Measurements from ENCODE around the gene SYNGAP1.

DNA sequence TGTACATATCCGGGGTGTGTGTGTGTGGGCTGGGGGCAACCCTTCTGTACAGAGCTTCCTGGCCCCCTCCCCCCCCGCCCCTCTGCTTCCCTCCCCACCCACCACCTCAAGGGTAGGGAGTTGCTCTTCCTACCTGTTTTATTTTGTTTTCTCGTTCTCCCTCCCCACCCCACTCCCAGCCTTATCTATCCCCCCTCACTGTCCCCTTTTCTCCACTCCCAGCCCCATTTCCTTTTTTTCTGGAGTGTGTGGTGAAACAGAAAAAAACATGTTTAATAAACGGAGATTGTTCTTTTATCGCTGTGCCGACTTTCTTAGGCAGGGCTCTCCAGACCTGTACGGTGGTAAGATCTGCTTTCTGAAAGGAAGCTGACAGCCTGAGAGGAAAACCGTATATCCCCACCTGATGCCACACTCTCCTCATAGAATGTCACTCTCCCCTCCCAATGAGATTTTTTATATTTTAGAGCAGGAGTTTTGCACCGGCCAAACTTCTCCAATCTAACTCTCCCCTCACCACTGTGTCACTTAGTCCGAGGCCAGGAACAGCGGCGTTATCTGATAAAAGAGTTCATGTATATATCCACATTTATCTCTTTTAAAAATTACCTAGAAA lies 33.6 kb downstream of the SYNGAP1 start:
- TF ChIP-seq, protein P1, sequence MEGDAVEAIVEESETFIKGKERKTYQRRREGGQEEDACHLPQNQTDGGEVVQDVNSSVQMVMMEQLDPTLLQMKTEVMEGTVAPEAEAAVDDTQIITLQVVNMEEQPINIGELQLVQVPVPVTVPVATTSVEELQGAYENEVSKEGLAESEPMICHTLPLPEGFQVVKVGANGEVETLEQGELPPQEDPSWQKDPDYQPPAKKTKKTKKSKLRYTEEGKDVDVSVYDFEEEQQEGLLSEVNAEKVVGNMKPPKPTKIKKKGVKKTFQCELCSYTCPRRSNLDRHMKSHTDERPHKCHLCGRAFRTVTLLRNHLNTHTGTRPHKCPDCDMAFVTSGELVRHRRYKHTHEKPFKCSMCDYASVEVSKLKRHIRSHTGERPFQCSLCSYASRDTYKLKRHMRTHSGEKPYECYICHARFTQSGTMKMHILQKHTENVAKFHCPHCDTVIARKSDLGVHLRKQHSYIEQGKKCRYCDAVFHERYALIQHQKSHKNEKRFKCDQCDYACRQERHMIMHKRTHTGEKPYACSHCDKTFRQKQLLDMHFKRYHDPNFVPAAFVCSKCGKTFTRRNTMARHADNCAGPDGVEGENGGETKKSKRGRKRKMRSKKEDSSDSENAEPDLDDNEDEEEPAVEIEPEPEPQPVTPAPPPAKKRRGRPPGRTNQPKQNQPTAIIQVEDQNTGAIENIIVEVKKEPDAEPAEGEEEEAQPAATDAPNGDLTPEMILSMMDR (conservative IDR thresholded peaks at IDR 0.05; ENCODE audit: low read depth, low read length): no peak
- TF ChIP-seq RAD21 (IDR thresholded peaks at IDR 0.05; ENCODE audit: low read length): no peak
- TF ChIP-seq MAFK (IDR thresholded peaks at IDR 0.05; ENCODE audit: low read depth, low read length): no peak
- no peak; the same call in 1 of the 2 replicates for TF ChIP-seq MAZ (IDR thresholded peaks at IDR 0.05; ENCODE audit: borderline replicate concordance, low read depth, low read length)
- no peak for TF ChIP-seq POLR2A (IDR thresholded peaks at IDR 0.05; ENCODE audit: low read depth, low read length)
- TF ChIP-seq CHD1 (IDR thresholded peaks at IDR 0.05; ENCODE audit: low read depth, low read length): no peak
- TF ChIP-seq RFX5 (IDR thresholded peaks at IDR 0.05; ENCODE audit: low read depth, low read length): no peak
- no peak for TF ChIP-seq NFE2L2 (IDR thresholded peaks at IDR 0.05; ENCODE audit: low read depth, low read length)
- no peak for TF ChIP-seq BHLHE40 (IDR thresholded peaks at IDR 0.05; ENCODE audit: low read depth, low read length)
- TF ChIP-seq USF2 (IDR thresholded peaks at IDR 0.05; ENCODE audit: low read depth, low read length): no peak
- no peak for TF ChIP-seq ELK1 (IDR thresholded peaks at IDR 0.05; ENCODE audit: borderline replicate concordance, low read depth, low read length)
- no peak for TF ChIP-seq RCOR1 (IDR thresholded peaks at IDR 0.05; ENCODE audit: insufficient replicate concordance, low read length)
- no peak for TF ChIP-seq SMC3 (IDR thresholded peaks at IDR 0.05; ENCODE audit: low read depth, low read length)
